Left ventricle myocardium inferior (tissue), 1 donor: ENCODE measurements around the gene EPHA10. TPM values are rescaled to one million over a fixed set of nuclear protein-coding genes. Genes with fewer than 3 reads are reported as not detected.

Experiments used
- DNase-seq: peaks from one replicate; pipeline ENCODE4 v3.0.0-alpha.2; 2020
- H3K27ac ChIP-seq: fragments of 200-600 bp; replicated peaks from 2 replicates; pipeline ENCODE4 v1.8.0; 2021
- H3K27me3 ChIP-seq: fragments of 200-600 bp; 2 replicates; pipeline ENCODE4 v1.8.0; 2021; ENCODE audit warnings: low read depth
- H3K36me3 ChIP-seq: fragments of 200-600 bp; 2 replicates; pipeline ENCODE4 v1.8.0; 2021
- H3K4me1 ChIP-seq: fragments of 200-600 bp; 2 replicates; pipeline ENCODE4 v1.8.0; 2021
- H3K4me3 ChIP-seq: fragments of 200-600 bp; 2 replicates; pipeline ENCODE4 v1.8.0; 2021; ENCODE audit warnings: mild to moderate bottlenecking, moderate library complexity
- H3K9me3 ChIP-seq: fragments of 200-600 bp; replicated peaks from 2 replicates; pipeline ENCODE4 v1.8.0; 2021
- CTCF ChIP-seq: fragments of 200-600 bp; IDR thresholded peaks from 2 replicates; pipeline ENCODE4 v1.8.0; 2021; ENCODE audit warnings: antibody characterized with exemption, mild to moderate bottlenecking, borderline replicate concordance
- intact Hi-C: fragments of 100-400 bp; cut with micrococcal nuclease; formaldehyde crosslinking; loops from one replicate; pipeline ENCODE4 v1.11.0; 2022
- total RNA-seq: library from RNA; stranded (reverse); fragmentation: NEBNext Ultra II Directional; extraction: Animal tissue kit (Norgen Biotek cat#: 25700); gene quantifications from one replicate; pipeline ENCODE4 v1.2.1, GENCODE V29; 2021
- donor health status: DM: no; HTN: yes; CAD: no; lungs with severe emphysema.

EPHA10 gene
- total RNA-seq, 1 donor from 2014 or later, result 0.14 TPM

- H3K4me1 ChIP-seq, result peaks cover 23% of the 10 kb centered on the region
- no peak for TF ChIP-seq CTCF
- H3K27ac ChIP-seq, result no peak overlapping the region
- peaks cover 15% of the 10 kb centered on the region for H3K27me3 ChIP-seq
- intact Hi-C loops, result no loop called here
- peak overlapping the region; percentile 72 for H3K4me3 ChIP-seq
- peak; percentile 53 for DNase-seq
- H3K9me3 ChIP-seq, result no peaks in the 10 kb centered on the region
- no peaks in the 10 kb centered on the region for H3K36me3 ChIP-seq
Observed at GRCh38 chr1:37795340-37796125, 30.6 kb upstream of the EPHA10 start.

- TF ChIP-seq CTCF, result no peak
- Histone ChIP-seq H3K27me3 (peaks cover 24% of the 10 kb centered on the region), H3K27ac (no peak overlapping the region), H3K4me1 (peaks cover 23% of the 10 kb centered on the region), H3K36me3 (no peaks in the 10 kb centered on the region), H3K4me3 (peak overlapping the region; percentile 72), H3K9me3 (no peaks in the 10 kb centered on the region)
- no peak for DNase-seq
- intact Hi-C loops, result no loop called here
Observed at GRCh38 chr1:37794372-37795339, 29.7 kb upstream of the EPHA10 start.

GRCh38 chr1:37793773-37794371 lies 29.0 kb upstream of the EPHA10 start, which contains the start of gene MANEAL:
MANEAL (plus strand) TSS chr1:37793847; CDS start chr1:37794183, 336 bp downstream.
- Histone ChIP-seq H3K4me1 (peaks cover 23% of the 10 kb centered on the region), H3K36me3 (no peaks in the 10 kb centered on the region), H3K4me3 (peak within 1 kb of the TSS; percentile 72), H3K27me3 (peaks cover 31% of the 10 kb centered on the region), H3K27ac (no peak within 1 kb of the TSS), H3K9me3 (no peaks in the 10 kb centered on the region)
- intact Hi-C loops, result no loop called here
- peak; percentile 32 for DNase-seq
- TF ChIP-seq CTCF, result no peak

GRCh38 chr1:37792943-37793686 lies 28.2 kb upstream of the EPHA10 start:
- no peak for TF ChIP-seq CTCF
- H3K9me3 ChIP-seq, result no peaks in the 10 kb centered on the region
- no peak overlapping the region for H3K27ac ChIP-seq
- peaks cover 39% of the 10 kb centered on the region for H3K27me3 ChIP-seq
- H3K4me1 ChIP-seq, result peaks cover 23% of the 10 kb centered on the region
- peak overlapping the region; percentile 72 for H3K4me3 ChIP-seq
- intact Hi-C loops, result no loop called here
- no peak for DNase-seq
- no peaks in the 10 kb centered on the region for H3K36me3 ChIP-seq
